KOPT-K1 (cell line): ENCODE data around the gene UBE2G2.

Experiments used
- H3K27ac ChIP-seq: fragments of 200-600 bp; sonication (generic); 2 replicates; pipeline ENCODE4 v1.5.1; 2016; ENCODE audit warnings: antibody characterized with exemption, mild to moderate bottlenecking, low read depth, low read length; ENCODE audit not compliant: poor library complexity, severe bottlenecking
- H3K36me3 ChIP-seq: fragments of 200-600 bp; sonication (generic); 2 replicates; pipeline ENCODE4 v1.5.1; 2017; ENCODE audit warnings: antibody characterized with exemption, mild to moderate bottlenecking, low read length, moderate library complexity; ENCODE audit not compliant: insufficient read depth
- H3K9me3 ChIP-seq: fragments of 200-600 bp; sonication (generic); 2 replicates; pipeline ENCODE4 v1.5.1; 2017; ENCODE audit warnings: antibody characterized with exemption, low read length, mild to moderate bottlenecking; ENCODE audit not compliant: insufficient read depth, poor library complexity, severe bottlenecking

UBE2G2 gene

GRCh38 chr21:44749116-44749758 is 52.4 kb downstream of the UBE2G2 start:
- H3K27ac ChIP-seq = no peak overlapping the region
- H3K36me3 ChIP-seq = no peaks in the 10 kb centered on the region
- H3K9me3 ChIP-seq = no peaks in the 10 kb centered on the region

- H3K36me3 ChIP-seq = no peaks in the 10 kb centered on the region
- peaks cover 4% of the 10 kb centered on the region for H3K9me3 ChIP-seq
- no peak overlapping the region for H3K27ac ChIP-seq
These were observed 53.0 kb downstream of the UBE2G2 start for GRCh38 chr21:44748621-44749020.

- no peaks in the 10 kb centered on the region for H3K36me3 ChIP-seq
- H3K9me3 ChIP-seq = peaks cover 11% of the 10 kb centered on the region
- no peak overlapping the region for H3K27ac ChIP-seq
These were observed 59.0 kb downstream of the UBE2G2 start for GRCh38 chr21:44742418-44743153.

GRCh38 chr21:44741921-44742320 is 59.7 kb downstream of the UBE2G2 start:
- peaks cover 11% of the 10 kb centered on the region for H3K9me3 ChIP-seq
- H3K27ac ChIP-seq = no peak overlapping the region
- no peaks in the 10 kb centered on the region for H3K36me3 ChIP-seq

GRCh38 chr21:44740742-44741141 is 60.9 kb downstream of the UBE2G2 start:
- H3K27ac ChIP-seq = no peak overlapping the region
- no peaks in the 10 kb centered on the region for H3K36me3 ChIP-seq
- peaks cover 11% of the 10 kb centered on the region for H3K9me3 ChIP-seq

GRCh38 chr21:44739316-44739715 is 62.3 kb downstream of the UBE2G2 start:
- no peak overlapping the region for H3K27ac ChIP-seq
- H3K9me3 ChIP-seq = peaks cover 11% of the 10 kb centered on the region
- H3K36me3 ChIP-seq = no peaks in the 10 kb centered on the region

- Histone ChIP-seq H3K27ac (no peak overlapping the region), H3K9me3 (peaks cover 7% of the 10 kb centered on the region), H3K36me3 (no peaks in the 10 kb centered on the region)
These were observed 63.0 kb downstream of the UBE2G2 start for GRCh38 chr21:44738621-44739020.

GRCh38 chr21:44737706-44738354 is 63.8 kb downstream of the UBE2G2 start:
- Histone ChIP-seq H3K27ac (no peak overlapping the region), H3K36me3 (no peaks in the 10 kb centered on the region), H3K9me3 (no peaks in the 10 kb centered on the region)

- no peaks in the 10 kb centered on the region for H3K36me3 ChIP-seq
- no peak overlapping the region for H3K27ac ChIP-seq
These were observed 65.2 kb downstream of the UBE2G2 start for GRCh38 chr21:44736291-44737004.

GRCh38 chr21:44735821-44736220 is 65.8 kb downstream of the UBE2G2 start:
- H3K27ac ChIP-seq = no peak overlapping the region
- no peaks in the 10 kb centered on the region for H3K36me3 ChIP-seq
- H3K9me3 ChIP-seq = no peaks in the 10 kb centered on the region

More at GRCh38 chr21:44736291-44737004, 65.2 kb downstream of the UBE2G2 start:
- H3K9me3 ChIP-seq = no peaks in the 10 kb centered on the region

GRCh38 chr21:44734841-44735240 is 66.8 kb downstream of the UBE2G2 start:
- no peak overlapping the region for H3K27ac ChIP-seq
- H3K9me3 ChIP-seq = no peaks in the 10 kb centered on the region
- no peaks in the 10 kb centered on the region for H3K36me3 ChIP-seq

- Histone ChIP-seq H3K9me3 (no peaks in the 10 kb centered on the region), H3K36me3 (no peaks in the 10 kb centered on the region), H3K27ac (no peak overlapping the region)
These were observed 67.4 kb downstream of the UBE2G2 start for GRCh38 chr21:44734026-44734745.

- no peaks in the 10 kb centered on the region for H3K9me3 ChIP-seq
- no peak overlapping the region for H3K27ac ChIP-seq
- no peaks in the 10 kb centered on the region for H3K36me3 ChIP-seq
These were observed 68.7 kb downstream of the UBE2G2 start for GRCh38 chr21:44732956-44733355.

- Histone ChIP-seq H3K9me3 (no peaks in the 10 kb centered on the region), H3K27ac (no peak overlapping the region), H3K36me3 (no peaks in the 10 kb centered on the region)
These were observed 69.4 kb downstream of the UBE2G2 start for GRCh38 chr21:44732263-44732662.
